IMR-90 (cell line): Measurements from ENCODE around the gene ST3GAL4. TPM values are rescaled to one million over a fixed set of nuclear protein-coding genes. Genes with fewer than 3 reads are reported as not detected.

Experiments
- ATAC-seq: fragments of 200-7000 bp; cut with Tn5 transposase; 2 replicates; pipeline ENCODE4 v1.9.1; 2020; ENCODE audit warnings: low read depth, mild to moderate bottlenecking, moderate library complexity
- BruUV-seq: library from RNA; stranded (reverse); fragments of 400-500 nt; replicated peaks from 2 replicates; lab custom pipeline; 2021; lab: Mats Ljungman, UMichigan
- CTCF ChIA-PET: fragments of 300-600 bp; formaldehyde crosslinking; extraction: SDS; loops from one replicate; lab custom pipeline; 2021; ENCODE audit warnings: antibody characterized with exemption; lab: Yijun Ruan, JAX
- POLR2A ChIA-PET: fragments of 300-600 bp; sonication (Branson Sonifier 250); formaldehyde crosslinking; loops from one replicate; lab custom pipeline; 2022; ENCODE audit warnings: antibody characterized with exemption; ENCODE audit not compliant: unreplicated experiment; lab: Charles Lee
- DNase-seq: peaks from one replicate; pipeline ENCODE4 v3.0.0; 2013
- H2AFZ ChIP-seq: replicated peaks from 2 replicates; pipeline ENCODE3; 2013; ENCODE audit warnings: low read length, mild to moderate bottlenecking; ENCODE audit not compliant: poor library complexity
- H2AK5ac ChIP-seq: 2 replicates; pipeline ENCODE4 v1.6.1; 2013; ENCODE audit warnings: low read depth, low read length, inconsistent platforms
- H2AK9ac ChIP-seq: replicated peaks from 2 replicates; pipeline ENCODE3; 2013; ENCODE audit warnings: mild to moderate bottlenecking, low read depth, low read length, moderate library complexity; ENCODE audit not compliant: poor library complexity
- H2BK120ac ChIP-seq: 2 replicates; pipeline ENCODE4 v1.6.1; 2013; ENCODE audit warnings: low read depth, low read length, inconsistent platforms
- H2BK15ac ChIP-seq: 3 replicates; pipeline ENCODE4 v1.6.1; 2013; ENCODE audit warnings: low read depth, low read length, inconsistent platforms
- H2BK20ac ChIP-seq: 2 replicates; pipeline ENCODE4 v1.6.1; 2013; ENCODE audit warnings: low read depth, mild to moderate bottlenecking, inconsistent platforms, low read length, moderate library complexity
- H2BK5ac ChIP-seq: 2 replicates; pipeline ENCODE4 v1.6.1; 2013; ENCODE audit warnings: mild to moderate bottlenecking, low read depth, low read length, inconsistent platforms; ENCODE audit not compliant: poor library complexity, severe bottlenecking
- H3K14ac ChIP-seq: replicated peaks from 2 replicates; pipeline ENCODE4 v1.6.1; 2013; ENCODE audit warnings: low read depth, low read length, inconsistent platforms
- H3K18ac ChIP-seq: 2 replicates; pipeline ENCODE4 v1.6.1; 2013; ENCODE audit warnings: low read depth, low read length, control low read depth
- H3K23ac ChIP-seq: 2 replicates; pipeline ENCODE4 v1.6.1; 2013; ENCODE audit warnings: low read depth, low read length, inconsistent platforms
- H3K27ac ChIP-seq: 2 replicates; pipeline ENCODE4 v1.5.1; 2013; ENCODE audit warnings: mild to moderate bottlenecking, control low read depth, low read length; ENCODE audit not compliant: insufficient read depth
- H3K27me3 ChIP-seq: 2 replicates; pipeline ENCODE4 v1.6.1; 2013; ENCODE audit warnings: low read length; ENCODE audit not compliant: control insufficient read depth, insufficient read depth
- H3K36me3 ChIP-seq: 2 replicates; pipeline ENCODE4 v1.6.1; 2013; ENCODE audit warnings: low read length, mixed read lengths; ENCODE audit not compliant: control insufficient read depth, insufficient read depth
- H3K4ac ChIP-seq: 2 replicates; pipeline ENCODE4 v1.6.1; 2013; ENCODE audit warnings: low read depth, low read length, inconsistent platforms
- H3K4me1 ChIP-seq: 2 replicates; pipeline ENCODE4 v1.6.1; 2013; ENCODE audit warnings: low read length, mixed read lengths; ENCODE audit not compliant: control insufficient read depth, insufficient read depth
- H3K4me2 ChIP-seq: 2 replicates; pipeline ENCODE4 v1.6.1; 2013; ENCODE audit warnings: low read depth, mild to moderate bottlenecking, control low read depth, low read length, moderate library complexity
- H3K4me3 ChIP-seq: 2 replicates; pipeline ENCODE4 v1.5.1; 2013; ENCODE audit warnings: low read depth, mild to moderate bottlenecking, control low read depth, low read length, moderate library complexity; ENCODE audit not compliant: insufficient read depth
- H3K56ac ChIP-seq: 2 replicates; pipeline ENCODE4 v1.6.1; 2013; ENCODE audit warnings: low read length, inconsistent platforms; ENCODE audit not compliant: insufficient read depth; ENCODE audit errors: extremely low read depth
- H3K79me1 ChIP-seq, 2 experiments: 2 replicates each; pipeline ENCODE4 v1.6.1; 2013; ENCODE audit warnings: low read length in 2 of 2, inconsistent platforms in 1 of 2, low read depth in 1 of 2
- H3K9ac ChIP-seq: 2 replicates; pipeline ENCODE4 v1.6.1; 2013; ENCODE audit warnings: low read depth, low read length, control low read depth
- H3K9me1 ChIP-seq: 2 replicates; pipeline ENCODE4 v1.6.1; 2013; ENCODE audit warnings: low read length, inconsistent platforms; ENCODE audit not compliant: insufficient read depth
- H3K9me3 ChIP-seq: 2 replicates; pipeline ENCODE4 v1.6.1; 2013; ENCODE audit warnings: low read length; ENCODE audit not compliant: control insufficient read depth, insufficient read depth
- H4K20me1 ChIP-seq: 2 replicates; pipeline ENCODE4 v1.6.1; 2013; ENCODE audit warnings: low read length, inconsistent platforms; ENCODE audit not compliant: insufficient read depth
- H4K5ac ChIP-seq: 2 replicates; pipeline ENCODE4 v1.6.1; 2013; ENCODE audit warnings: mild to moderate bottlenecking, low read depth, low read length, control low read depth
- H4K8ac ChIP-seq, 2 experiments: 2 replicates each; pipeline ENCODE4 v1.6.1; 2013; ENCODE audit warnings: low read depth in 2 of 2, low read length in 2 of 2, control low read depth in 1 of 2, inconsistent platforms in 1 of 2
- H4K91ac ChIP-seq: 2 replicates; pipeline ENCODE4 v1.6.1; 2013; ENCODE audit warnings: low read depth, low read length, inconsistent platforms; ENCODE audit not compliant: insufficient read depth
- CEBPB ChIP-seq: IDR thresholded peaks from 2 replicates; pipeline ENCODE4 v1.6.1; 2012; ENCODE audit warnings: low read depth, low read length, improper control_type of control experiment
- NFE2L2 ChIP-seq: fragments of 150-350 bp; IDR thresholded peaks from 2 replicates; pipeline ENCODE4 v1.6.1; 2016; ENCODE audit warnings: low read depth, mild to moderate bottlenecking, low read length
- RAD21 ChIP-seq: IDR thresholded peaks from 2 replicates; pipeline ENCODE4 v1.6.1; 2012; ENCODE audit warnings: low read length, improper control_type of control experiment
- WGBS, 2 experiments: methylation state at CpG; one replicate each; pipeline versions ENCODE4 v1.1.5 to v1.1.7; 2013; ENCODE audit warnings: missing lambda C conversion rate in 2 of 2; ENCODE audit not compliant: insufficient read length in 1 of 2; ENCODE audit errors: extremely low coverage in 2 of 2; 5-methylcytosine and 5-hydroxymethylcytosine counted together
- dilution Hi-C: fragments of 300-500 bp; cut with HindIII; formaldehyde crosslinking; loops from one replicate; pipeline ENCODE4 v1.14.3; 2018; ENCODE audit warnings: low sequenced_read_pairs; ENCODE audit not compliant: unreplicated experiment
- in situ Hi-C: fragments of 300-500 bp; cut with MboI; formaldehyde crosslinking; loops from 3 replicates; pipeline ENCODE4 v1.14.3; 2019; ENCODE audit warnings: low sequenced_read_pairs, inconsistent platforms, mixed read lengths
- intact Hi-C: fragments of 100-400 bp; cut with micrococcal nuclease; formaldehyde crosslinking; loops from 2 replicates; pipeline ENCODE4 v1.10.0; 2022
- polyA plus RNA-seq, 3 experiments: library from polyadenylated mRNA; depleted of rRNA; stranded (reverse); fragments of >200 nt; gene quantifications; 2 replicates each; pipeline ENCODE4 v1.2.3, GENCODE V29; 2012; ENCODE audit warnings: low replicate concordance in 1 of 3
- total RNA-seq: library from RNA; depleted of rRNA; stranded (reverse); fragments of >200 nt; gene quantifications from 2 replicates; pipeline ENCODE4 v1.2.3, GENCODE V29; 2012

The ST3GAL4 gene
- total and polyA plus RNA-seq, 2 of the 4 experiments (the other 2 are of a cell fraction): 17.0 to 19.7 TPM

DNA sequence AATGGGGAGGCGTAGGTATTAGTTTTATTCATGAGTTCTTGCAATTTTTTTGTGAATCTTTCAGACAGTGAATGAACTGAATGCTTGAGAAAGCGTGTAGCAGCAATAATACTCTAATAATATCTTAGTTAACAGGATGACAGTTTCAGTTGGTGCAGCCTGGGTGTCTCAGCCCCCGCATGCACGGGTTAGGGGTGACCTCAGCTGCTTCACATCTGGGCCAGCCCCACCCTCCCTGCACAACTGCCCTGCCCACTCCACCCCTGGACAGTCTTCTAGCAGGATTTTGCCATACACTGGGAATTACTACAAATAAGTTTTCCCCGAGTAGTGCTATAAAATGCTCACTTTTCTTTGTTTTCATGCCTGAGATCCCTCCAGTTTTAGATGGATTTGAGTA, 83.2 kb downstream of the ST3GAL4 start:
- Histone ChIP-seq H2AK5ac (no peak overlapping the region), H3K4me1 (no peaks in the 10 kb centered on the region), H4K91ac (no peak overlapping the region), H2AFZ (no peak overlapping the region), H3K27ac (no peak overlapping the region), H2BK120ac (no peak overlapping the region), H3K4ac (no peak overlapping the region), H3K27me3 (no peaks in the 10 kb centered on the region; the same call in 1 of the 2 replicates), H2BK15ac (no peak overlapping the region), H3K36me3 (no peaks in the 10 kb centered on the region), H3K9me1 (peaks cover 7% of the 10 kb centered on the region), H3K9ac (no peak overlapping the region), H3K4me3 (no peak overlapping the region), H2BK5ac (no peak overlapping the region), H3K14ac (no peak overlapping the region), H3K18ac (no peak overlapping the region), H2AK9ac (no peak overlapping the region), H3K23ac (no peak overlapping the region), H4K8ac (no peak overlapping the region), H2BK20ac (no peak overlapping the region), H3K4me2 (no peak overlapping the region), H3K79me1 (no peaks in the 10 kb centered on the region), H4K5ac (no peak overlapping the region), H4K20me1 (peaks cover 4% of the 10 kb centered on the region; the same call in 1 of the 2 replicates), H3K56ac (no peak overlapping the region), H3K9me3 (no peaks in the 10 kb centered on the region)
- intact Hi-C loops: no loop called here
- no peak for TF ChIP-seq NFE2L2
- TF ChIP-seq RAD21: no peak
- no peak for TF ChIP-seq CEBPB
- DNase-seq (no peak), ATAC-seq (no peak)
- WGBS, 2 experiments: 33% methylated on average over 2 of the region's 5 CpGs; no CpG with 5 or more reads in 1 of the 2 experiments
- ChIA-PET POLR2A (no interaction called here), CTCF (interaction anchor here (0.5 kb wide), 1 partner anchor 353 kb away, joined by 3 read pairs; no protein-coding TSS in a partner anchor)
- BruUV-seq: no TSS peak
- dilution Hi-C loops: no loop called here
- in situ Hi-C loops: loop anchor here (5.0 to 25.0 kb wide), 3 partner anchors 549 to 1599 kb away; no protein-coding TSS in a partner anchor
